PC-3 (cell line): ENCODE results near the gene MAST2. TPM values are rescaled to one million over a fixed set of nuclear protein-coding genes. Genes with fewer than 3 reads are reported as not detected.

ENCODE experiments used
- ATAC-seq: fragments of 200-7000 bp; cut with Tn5 transposase; 2 replicates; pipeline ENCODE4 v1.9.1; 2020; ENCODE audit warnings: mild to moderate bottlenecking, moderate library complexity
- BruUV-seq: library from RNA; stranded (reverse); fragments of 400-500 nt; replicated peaks from 2 replicates; lab custom pipeline; 2021; lab: Mats Ljungman, UMichigan
- CTCF ChIA-PET: fragments of 300-600 bp; sonication (Branson Sonifier 250); formaldehyde crosslinking; loops from one replicate; lab custom pipeline; 2022; ENCODE audit warnings: antibody characterized with exemption; lab: Charles Lee
- POLR2A ChIA-PET: fragments of 300-600 bp; sonication (Branson Sonifier 250); formaldehyde crosslinking; loops from one replicate; lab custom pipeline; 2022; ENCODE audit warnings: antibody characterized with exemption; ENCODE audit not compliant: unreplicated experiment; lab: Charles Lee
- DNase-seq: peaks from one replicate; pipeline ENCODE4 v3.0.0-alpha.2; 2015
- H2AFZ ChIP-seq: fragments of 300-600 bp; sonication (generic); 2 replicates; pipeline ENCODE4 v1.6.0; 2016; ENCODE audit warnings: antibody characterized with exemption, low read length
- H3F3A ChIP-seq: fragments of 300-600 bp; sonication (generic); one replicate; pipeline ENCODE4 v1.6.0; 2017; ENCODE audit warnings: antibody characterized with exemption, low read length, control low read depth, mild to moderate bottlenecking; ENCODE audit not compliant: unreplicated experiment
- H3K27ac ChIP-seq: fragments of 300-600 bp; sonication (generic); 2 replicates; pipeline ENCODE4 v1.5.1; 2016; ENCODE audit warnings: mild to moderate bottlenecking, low read length
- H3K27me3 ChIP-seq: fragments of 300-600 bp; sonication (generic); 2 replicates; pipeline ENCODE4 v1.6.1; 2016; ENCODE audit warnings: low read length, mixed read lengths
- H3K36me3 ChIP-seq: fragments of 300-600 bp; sonication (generic); 2 replicates; pipeline ENCODE4 v1.6.1; 2016; ENCODE audit warnings: low read depth, mixed run types, low read length, mixed read lengths
- H3K4me1 ChIP-seq: fragments of 300-600 bp; sonication (generic); 2 replicates; pipeline ENCODE4 v1.5.1; 2016; ENCODE audit warnings: low read length; ENCODE audit not compliant: insufficient read depth
- H3K4me2 ChIP-seq: fragments of 300-600 bp; sonication (generic); 2 replicates; pipeline ENCODE4 v1.6.0; 2016; ENCODE audit warnings: low read length
- H3K4me3 ChIP-seq: fragments of 300-600 bp; sonication (generic); 2 replicates; pipeline ENCODE4 v1.5.1; 2016; ENCODE audit warnings: mild to moderate bottlenecking, low read length, mixed read lengths
- H3K79me2 ChIP-seq: fragments of 300-600 bp; sonication (generic); 2 replicates; pipeline ENCODE4 v1.6.1; 2017; ENCODE audit warnings: low read length, mixed read lengths
- H3K9ac ChIP-seq: fragments of 300-600 bp; sonication (generic); 2 replicates; pipeline ENCODE4 v1.6.0; 2016; ENCODE audit warnings: mild to moderate bottlenecking, low read length
- H3K9me2 ChIP-seq: fragments of 300-600 bp; sonication (generic); replicated peaks from 2 replicates; pipeline ENCODE4 v1.6.1; 2016; ENCODE audit warnings: mixed run types, low read length, mixed read lengths
- H3K9me3 ChIP-seq: fragments of 300-600 bp; sonication (generic); 2 replicates; pipeline ENCODE4 v1.6.1; 2016; ENCODE audit warnings: low read length, mixed read lengths
- H4K20me1 ChIP-seq: fragments of 300-600 bp; sonication (generic); 2 replicates; pipeline ENCODE4 v1.6.1; 2016; ENCODE audit warnings: low read length, mixed read lengths
- CTCF ChIP-seq: fragments of 300-600 bp; sonication (generic); conservative IDR thresholded peaks from 2 replicates; pipeline ENCODE4 v1.5.1; 2017; ENCODE audit warnings: antibody characterized with exemption, low read depth, mild to moderate bottlenecking, low read length
- EZH2 ChIP-seq: fragments of 300-600 bp; sonication (generic); IDR thresholded peaks from one replicate; pipeline ENCODE4 v1.6.1; 2017; ENCODE audit warnings: antibody characterized with exemption, mild to moderate bottlenecking, low read length; ENCODE audit not compliant: unreplicated experiment
- EZH2phosphoT487 ChIP-seq: fragments of 300-600 bp; sonication (generic); IDR thresholded peaks from 2 replicates; pipeline ENCODE4 v1.6.1; 2018; ENCODE audit warnings: mild to moderate bottlenecking, antibody characterized with exemption, low read length, borderline replicate concordance
- intact Hi-C: fragments of 100-400 bp; cut with micrococcal nuclease; formaldehyde crosslinking; loops from 2 replicates; pipeline ENCODE4 v1.9.0; 2023
- total RNA-seq: library from RNA; depleted of rRNA; stranded (reverse); fragments of >200 nt; gene quantifications from 2 replicates; pipeline ENCODE4 v1.2.3, GENCODE V29; 2014

Gene MAST2
- total RNA-seq, 1 experiment from 2014 or later, result 29.3 TPM

- Histone ChIP-seq H3K9ac (no peak overlapping the region), H4K20me1 (no peaks in the 10 kb centered on the region), H3K4me1 (no peaks in the 10 kb centered on the region), H2AFZ (no peak overlapping the region), H3K4me3 (no peak overlapping the region), H3K9me3 (no peaks in the 10 kb centered on the region), H3K36me3 (no peaks in the 10 kb centered on the region), H3K4me2 (no peak overlapping the region), H3K9me2 (no peaks in the 10 kb centered on the region), H3F3A (no peaks in the 10 kb centered on the region), H3K27ac (no peak overlapping the region), H3K27me3 (no peaks in the 10 kb centered on the region), H3K79me2 (no peaks in the 10 kb centered on the region)
- intact Hi-C loops, result no loop called here
- DNase-seq, result no peak
- BruUV-seq, result no TSS peak
- ChIA-PET POLR2A (no interaction called here), CTCF (no interaction called here)
- ATAC-seq, result no peak
- no peak for TF ChIP-seq CTCF
- no peak for TF ChIP-seq EZH2
- TF ChIP-seq EZH2phosphoT487, result no peak
Observed at GRCh38 chr1:46030074-46030870, 226.9 kb downstream of the MAST2 start.

- Histone ChIP-seq H2AFZ (no peak overlapping the region), H3K27me3 (no peaks in the 10 kb centered on the region), H3K4me3 (no peak overlapping the region), H3F3A (no peaks in the 10 kb centered on the region), H3K79me2 (no peaks in the 10 kb centered on the region), H3K4me1 (no peaks in the 10 kb centered on the region), H4K20me1 (no peaks in the 10 kb centered on the region), H3K9me3 (no peaks in the 10 kb centered on the region), H3K36me3 (no peaks in the 10 kb centered on the region), H3K9me2 (no peaks in the 10 kb centered on the region), H3K4me2 (no peak overlapping the region), H3K9ac (no peak overlapping the region), H3K27ac (no peak overlapping the region)
- TF ChIP-seq EZH2 (no peak), CTCF (no peak), EZH2phosphoT487 (no peak)
- ATAC-seq (no peak), DNase-seq (no peak)
- BruUV-seq, result no TSS peak
- POLR2A ChIA-PET, result no interaction called here
- CTCF ChIA-PET, result interaction anchor here (0.6 kb wide), 1 partner anchor 170 kb away, joined by 3 read pairs; no protein-coding TSS in a partner anchor
- intact Hi-C loops, result no loop called here
Observed at GRCh38 chr1:46030876-46031660, 227.7 kb downstream of the MAST2 start.
